ENCODE data around the gene TNIP2.
"Not testable (repeated sequence)": the region's sequence is repeated elsewhere in the genome, so short reads cannot be mapped to it uniquely, and the experiment has no call there.

Gene TNIP2

DNA sequence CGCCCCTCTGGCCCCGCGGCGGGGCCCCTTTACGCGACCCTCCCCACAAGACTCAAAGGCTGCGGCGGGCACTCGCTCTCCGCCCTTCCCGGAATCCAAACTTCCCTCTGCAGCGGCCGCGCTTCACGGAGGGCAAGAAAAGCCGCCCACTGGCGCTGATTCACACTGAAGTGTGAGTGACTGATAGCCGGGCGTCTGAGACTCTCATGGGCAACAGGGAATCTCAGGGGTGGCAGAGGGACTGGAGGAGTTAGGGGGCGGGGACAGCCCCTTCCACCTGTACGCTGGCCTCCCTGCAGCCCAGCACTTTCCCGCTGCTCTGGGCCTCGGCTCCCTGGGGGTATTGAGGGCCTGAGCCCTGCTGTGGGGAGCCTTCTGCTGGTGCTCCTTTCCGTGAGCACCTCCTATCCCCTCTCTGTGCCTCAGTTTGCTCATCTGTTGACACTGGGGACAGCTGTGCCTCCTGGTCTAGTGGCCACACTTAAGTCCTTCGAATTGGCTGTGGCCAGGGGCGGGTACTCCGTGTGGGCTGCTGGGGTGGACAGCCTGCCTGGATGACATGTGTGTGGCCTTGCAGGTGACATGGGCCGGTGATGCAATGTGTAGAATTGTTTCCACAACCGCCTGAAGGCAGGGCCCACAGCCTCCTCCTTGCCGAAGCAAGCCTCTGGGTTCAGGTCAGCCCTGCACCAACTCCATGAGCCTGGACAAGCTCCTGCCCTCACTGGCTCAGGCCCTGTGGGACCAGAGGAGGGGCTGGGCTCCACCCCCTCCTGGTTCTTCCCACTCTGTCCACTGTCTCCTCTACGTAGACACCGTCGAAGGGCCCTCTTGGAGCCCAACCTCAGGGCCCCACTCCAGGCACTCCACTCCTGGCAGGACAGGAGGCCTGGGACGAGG lies 37.7 kb upstream of the TNIP2 start:
- no peak for DNase-seq

DNA sequence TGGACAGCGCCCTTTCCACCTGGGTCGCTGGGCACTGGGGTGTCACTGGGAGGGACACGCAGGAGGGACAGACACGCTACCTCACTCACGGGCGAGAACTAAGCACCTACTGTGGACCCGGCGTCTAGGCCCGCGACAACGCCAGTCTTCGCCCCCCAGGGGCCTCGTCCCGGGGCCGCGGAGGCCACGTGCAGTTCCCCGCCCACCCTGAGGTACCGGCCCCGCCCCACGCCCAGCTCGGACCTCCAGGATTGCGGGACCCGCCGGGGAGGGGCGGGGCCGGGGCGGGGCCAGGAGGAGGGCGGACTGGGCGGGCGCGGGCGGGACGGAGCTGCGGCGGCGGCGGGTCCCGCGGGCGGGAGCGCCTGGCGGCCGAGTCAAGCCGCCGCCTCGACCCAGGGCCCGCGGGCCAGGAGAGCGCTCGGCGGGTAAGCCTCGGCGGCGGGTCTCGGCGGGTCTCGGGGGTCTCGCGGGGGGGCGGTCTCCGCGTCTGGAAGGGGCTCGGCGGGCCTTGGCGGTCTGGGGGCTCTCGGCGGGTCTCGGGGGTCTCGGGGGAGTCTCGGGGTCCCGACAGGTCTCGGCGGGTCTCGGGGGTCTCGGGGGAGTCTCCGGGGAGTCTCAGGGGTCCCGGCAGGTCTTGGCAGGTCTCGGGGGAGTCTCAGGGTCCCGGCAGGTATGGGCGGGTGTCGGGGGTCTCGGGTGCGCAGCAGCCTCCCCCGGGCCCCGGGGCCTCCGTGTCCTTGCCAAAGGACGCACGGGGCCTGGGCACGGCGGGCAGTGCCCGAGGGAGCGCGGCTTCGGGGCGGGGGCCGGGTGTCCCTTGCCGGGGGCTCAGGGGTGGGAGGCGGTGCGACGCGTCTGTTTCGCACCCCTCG lies 36.8 kb upstream of the TNIP2 start, which contains the start of gene SH3BP2:
Gene SH3BP2, plus strand, starts transcription at position 375 of the 875 bp plus-strand sequence. CDS start 27,533 bp downstream, outside the sequence.
- peak; percentile 60 for DNase-seq

DNA sequence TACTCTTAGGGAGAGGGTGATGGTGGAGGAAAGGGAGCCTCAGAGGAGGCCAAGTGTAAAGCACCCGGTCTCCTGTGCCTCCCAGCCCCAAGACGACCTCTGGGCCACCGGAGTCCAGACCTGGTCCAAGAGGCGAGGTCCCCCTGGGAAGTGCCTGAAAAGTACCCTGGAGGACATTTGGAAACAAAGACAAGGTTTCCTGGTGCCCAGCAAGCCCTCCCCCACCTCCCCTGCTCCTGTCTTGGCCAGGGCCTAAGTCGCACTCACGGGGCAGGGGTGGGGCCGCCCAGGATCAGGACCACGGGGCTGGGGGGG lies 36.2 kb upstream of the TNIP2 start:
- DNase-seq = no peak

DNA sequence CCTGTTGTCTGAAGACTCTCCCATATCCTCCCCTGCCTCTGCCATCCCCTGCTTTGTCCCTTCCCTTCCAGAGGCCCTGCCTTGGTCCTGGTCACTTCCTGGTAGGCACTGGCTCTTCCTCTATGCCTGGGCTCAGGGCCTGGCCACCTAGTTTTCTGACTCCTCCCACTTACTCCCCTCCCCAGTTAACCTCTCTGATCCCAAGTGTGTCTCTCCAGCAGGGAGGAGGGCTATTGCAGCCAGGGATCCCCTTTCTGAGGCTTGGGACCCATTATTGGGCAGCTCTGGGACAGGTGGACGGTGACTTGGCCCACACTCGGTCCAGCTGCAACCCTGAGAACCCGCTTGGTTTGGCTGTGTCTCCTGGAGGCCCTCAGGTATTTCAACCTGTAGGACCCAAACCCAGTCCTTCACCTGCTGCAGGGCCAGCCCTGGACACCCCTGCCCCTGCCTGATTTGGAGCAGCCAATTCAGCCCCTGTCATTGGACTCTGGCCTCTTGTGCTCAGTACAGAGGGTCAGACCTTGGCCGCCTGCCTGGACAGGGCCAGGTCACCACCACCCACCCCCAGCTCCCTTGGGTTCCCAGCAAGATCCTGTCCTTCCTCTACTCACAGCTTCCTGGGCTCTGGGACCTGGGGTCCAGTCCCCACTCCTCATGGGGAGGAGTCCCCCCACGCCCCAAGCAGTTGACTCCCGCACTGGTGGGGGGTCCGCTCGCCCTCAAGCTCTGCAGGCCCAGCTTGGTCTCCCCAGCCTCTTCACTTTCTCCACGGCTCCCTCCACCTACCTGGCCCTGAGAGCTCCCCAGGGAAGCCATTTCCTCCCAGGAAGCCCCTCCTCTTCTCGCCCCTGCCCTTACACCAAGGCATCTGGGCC lies 35.6 kb upstream of the TNIP2 start:
- DNase-seq = no peak

DNA sequence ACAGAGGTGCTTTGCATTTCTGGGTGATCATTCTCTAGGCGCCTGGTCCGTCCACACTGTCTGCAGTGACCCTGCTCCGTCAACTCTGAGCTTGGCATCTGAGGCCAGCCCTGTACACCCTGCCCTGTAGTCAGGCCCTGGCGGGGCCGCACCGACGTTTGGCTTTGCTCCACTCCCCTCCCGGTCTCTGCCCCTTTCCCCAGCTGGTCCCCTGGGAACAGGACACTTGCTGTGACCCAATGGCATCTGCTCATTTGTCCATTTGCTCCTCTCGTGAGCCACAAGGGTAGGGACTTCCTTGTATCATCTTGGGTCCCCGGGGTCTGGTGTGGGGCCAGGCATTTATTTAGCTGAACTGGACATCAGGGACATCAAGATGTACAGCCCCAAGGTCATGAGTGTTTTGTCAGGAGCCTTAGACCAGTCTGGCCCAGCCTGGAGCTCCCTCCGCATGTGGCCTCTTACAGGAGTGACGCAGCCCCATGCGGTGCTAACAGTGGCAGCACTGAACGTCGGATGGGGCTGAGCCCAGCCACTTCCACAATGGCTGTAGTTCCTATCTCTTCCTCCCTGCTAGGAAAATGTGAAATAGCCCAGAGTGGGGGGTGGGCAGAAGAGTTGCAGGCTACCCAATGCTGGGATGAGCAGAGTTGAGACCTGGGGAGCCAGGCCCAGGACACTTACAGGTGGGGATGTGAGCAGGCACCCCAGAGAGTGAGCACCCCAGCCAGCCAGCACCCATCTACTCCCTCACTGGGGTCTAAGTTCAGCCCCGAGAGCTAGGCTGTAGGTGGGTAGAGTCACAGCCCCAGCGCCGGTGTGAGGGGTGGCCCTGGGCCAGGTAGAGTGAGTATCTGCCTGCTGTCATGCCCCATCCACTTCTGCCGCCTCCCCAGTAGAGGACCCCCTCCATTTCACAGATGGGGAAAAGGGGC lies 34.7 kb upstream of the TNIP2 start:
- no peak for DNase-seq

DNA sequence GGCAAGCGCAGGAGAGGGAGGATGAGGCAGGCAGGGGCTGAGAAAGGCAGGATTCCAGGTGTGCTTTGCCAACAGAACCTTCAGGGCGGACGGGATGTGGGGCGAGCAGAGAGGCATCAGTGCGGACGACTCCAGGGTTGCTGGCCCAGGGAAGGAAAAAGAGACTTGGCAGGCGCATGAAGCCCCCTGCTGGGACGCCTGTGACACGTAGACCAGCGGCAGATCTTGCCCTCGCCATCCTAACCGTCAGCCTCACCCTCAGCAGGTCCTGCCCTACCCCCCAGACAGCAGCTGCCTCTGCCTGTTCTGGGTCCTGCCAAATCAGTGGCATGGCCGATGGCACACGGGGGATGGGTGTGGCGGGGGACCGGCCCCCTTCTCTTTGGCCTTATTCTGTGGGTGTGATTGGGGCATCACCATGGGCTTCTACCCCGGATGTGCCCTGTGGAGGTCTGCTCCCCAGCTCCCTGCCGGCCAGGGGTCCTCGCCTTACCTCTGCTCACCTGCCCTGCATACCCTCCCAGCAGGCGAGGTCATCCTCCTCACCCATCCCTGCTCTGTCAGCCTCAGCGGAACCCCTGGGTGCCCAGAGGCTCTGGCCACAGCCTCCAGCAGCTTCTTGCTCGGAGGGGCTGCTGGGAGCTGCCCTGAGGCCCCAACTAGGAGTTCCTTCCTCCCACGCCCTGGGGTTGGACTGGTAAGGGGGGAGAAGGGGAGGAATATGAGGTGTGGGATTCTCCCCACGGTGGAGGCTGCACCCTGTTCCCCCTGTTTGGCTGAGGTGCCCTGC lies 33.9 kb upstream of the TNIP2 start:
- DNase-seq = no peak

DNA sequence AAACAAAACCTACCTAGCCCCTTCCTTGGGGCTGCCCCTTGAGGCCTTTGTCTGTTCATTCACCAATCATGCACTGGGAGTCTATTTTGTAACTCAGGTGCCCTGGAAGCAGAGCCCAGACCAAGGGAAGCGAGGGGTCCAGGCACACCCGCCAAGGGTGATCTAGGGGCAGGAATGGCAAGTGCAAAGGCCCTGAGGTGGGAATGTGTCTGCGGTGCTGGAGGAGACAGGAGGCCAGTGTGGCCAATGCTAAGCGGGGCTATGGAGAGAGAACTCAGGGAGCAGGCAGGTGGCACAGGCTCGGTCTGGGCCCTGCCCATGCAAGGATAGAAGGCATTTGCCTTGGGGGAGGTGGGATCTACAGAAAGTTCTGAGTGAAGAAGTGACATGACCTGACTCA lies 33.2 kb upstream of the TNIP2 start:
- DNase-seq = no peak

DNA sequence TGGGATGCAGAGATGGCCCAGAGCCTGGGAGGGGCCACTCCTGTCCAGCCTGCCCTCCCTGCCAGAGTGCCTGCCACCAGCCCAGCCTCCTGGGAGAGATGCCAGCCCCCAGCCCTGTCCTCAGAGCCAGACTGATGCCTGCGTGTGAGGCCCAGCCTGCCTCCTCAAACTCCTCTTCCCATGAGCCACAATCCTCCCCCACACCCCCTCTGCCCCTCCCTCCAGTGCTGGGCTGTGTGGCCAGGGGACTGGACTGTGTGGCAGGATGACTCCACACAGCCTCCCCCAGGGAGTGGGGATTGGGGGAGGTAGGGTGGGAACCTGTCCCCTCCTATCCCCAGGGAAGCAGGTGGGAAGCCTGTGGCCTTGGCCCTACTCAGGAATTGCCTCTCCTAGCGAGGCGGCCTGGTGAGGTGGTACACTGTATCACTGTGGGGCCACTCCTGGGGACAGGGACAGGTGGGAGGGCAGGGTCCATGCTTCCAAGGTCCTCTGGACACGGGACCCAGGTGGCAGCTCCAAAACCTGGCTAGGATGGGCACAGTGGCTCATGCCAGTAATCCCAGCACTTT lies 32.5 kb upstream of the TNIP2 start:
- no peak for DNase-seq

DNA sequence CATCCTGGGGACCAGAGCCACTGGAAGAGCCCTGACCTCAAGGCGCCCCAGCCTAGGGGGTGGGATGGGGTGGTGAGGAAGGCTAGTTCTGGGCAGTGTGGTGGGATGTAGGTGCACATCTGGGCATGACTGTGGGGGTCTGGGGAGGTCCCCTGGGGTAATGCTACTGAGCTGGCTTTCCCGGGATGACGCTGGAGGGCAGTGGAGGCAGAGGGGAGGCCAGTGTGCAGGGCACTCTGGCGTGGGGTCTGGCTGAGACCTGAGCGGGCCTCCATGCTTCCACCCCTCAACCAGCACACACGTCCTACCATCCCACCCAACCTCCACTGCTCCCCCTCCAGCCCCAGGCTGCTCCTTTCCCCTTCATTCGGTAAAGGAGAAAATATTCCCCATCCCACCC lies 32.0 kb upstream of the TNIP2 start:
- DNase-seq = no peak

DNA sequence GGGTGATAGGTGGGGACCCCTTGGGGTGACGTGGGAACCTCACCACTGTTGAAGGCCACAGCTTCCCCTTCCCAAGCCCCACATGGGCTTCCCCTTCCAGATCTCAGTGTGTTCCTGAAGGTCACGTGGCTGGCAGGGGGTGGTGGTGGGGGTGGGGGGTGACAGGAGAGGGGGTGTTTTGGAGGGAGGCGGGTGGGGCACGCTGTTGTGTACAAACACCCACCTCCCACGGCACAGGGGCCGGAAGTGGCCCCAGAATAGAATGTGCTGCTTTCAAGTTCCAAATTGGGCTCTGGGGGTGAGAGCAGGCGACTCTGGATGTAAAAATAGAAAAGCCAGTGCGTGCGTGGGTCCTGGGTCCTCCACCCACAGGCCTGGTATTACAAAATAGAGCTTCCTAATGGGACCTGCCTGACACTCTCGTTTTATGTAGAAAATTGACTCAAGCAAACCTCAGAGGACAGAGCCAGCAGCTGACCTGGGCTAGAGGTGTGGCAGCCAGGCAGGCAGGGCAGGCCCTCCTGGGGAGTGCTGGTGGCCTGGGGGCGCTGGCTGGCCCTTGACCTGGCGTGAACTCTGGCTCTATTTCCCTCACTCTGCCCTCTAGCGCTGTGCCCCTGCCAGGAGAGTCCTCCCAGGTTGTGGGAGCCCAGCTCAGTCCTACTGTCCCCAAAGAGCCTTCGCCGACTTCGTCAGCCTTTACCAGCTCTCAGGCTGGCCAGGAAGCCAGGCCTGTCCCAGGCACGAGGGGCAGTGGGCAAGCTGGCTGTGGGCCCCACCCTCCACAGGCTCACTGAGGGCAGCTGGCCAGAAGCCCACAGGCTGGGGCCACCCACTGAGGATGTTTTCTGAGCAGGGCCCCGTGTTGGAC lies 31.3 kb upstream of the TNIP2 start:
- no peak for DNase-seq

DNA sequence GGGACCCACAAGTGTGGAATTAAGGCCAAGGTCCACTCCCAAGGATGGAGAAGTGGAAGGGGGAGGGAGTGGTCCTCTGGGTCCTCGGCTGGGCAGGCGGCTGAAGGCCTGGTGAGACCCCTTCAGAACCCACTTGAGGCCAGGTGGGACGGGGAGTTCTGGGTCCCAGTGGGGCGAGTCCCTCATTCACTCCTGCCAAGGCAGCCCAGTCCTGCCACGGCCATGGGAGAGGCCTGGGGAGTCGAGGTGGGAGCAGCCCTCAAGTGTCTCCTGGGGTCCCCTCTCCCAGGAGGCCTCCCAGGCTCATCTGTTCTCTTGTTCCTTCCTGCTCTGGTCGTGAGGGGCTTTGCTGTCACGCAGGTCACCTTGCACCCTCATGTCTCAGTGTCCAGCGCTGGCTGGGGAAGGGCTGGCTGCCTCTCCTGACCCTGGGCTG lies 30.7 kb upstream of the TNIP2 start:
- DNase-seq = no peak

DNA sequence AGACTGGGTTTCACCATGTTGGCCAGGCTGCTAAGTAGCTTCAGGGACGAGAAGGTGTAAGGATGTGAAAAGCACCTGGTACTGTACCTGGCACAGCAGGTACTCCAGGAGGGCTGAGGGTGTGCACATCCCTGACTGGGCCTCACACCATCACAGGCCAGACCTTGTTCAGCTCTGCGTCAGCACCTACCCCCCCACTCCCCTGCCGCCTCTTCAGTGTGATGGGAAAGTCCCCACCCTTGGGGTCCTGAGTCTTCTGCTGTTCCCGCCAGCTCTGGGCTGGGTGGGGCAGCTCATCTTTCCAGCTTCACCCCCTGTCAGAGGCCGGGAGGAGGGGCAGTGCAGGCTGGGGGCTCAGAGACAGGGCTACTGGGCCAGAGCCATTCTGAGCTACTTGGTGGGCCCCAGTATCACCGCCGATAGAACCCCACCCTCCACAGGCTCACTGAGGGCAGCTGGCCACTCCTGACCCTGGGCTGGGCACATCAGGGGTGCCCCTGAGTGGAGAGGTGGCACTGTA lies 30.1 kb upstream of the TNIP2 start:
- DNase-seq = no peak

DNA sequence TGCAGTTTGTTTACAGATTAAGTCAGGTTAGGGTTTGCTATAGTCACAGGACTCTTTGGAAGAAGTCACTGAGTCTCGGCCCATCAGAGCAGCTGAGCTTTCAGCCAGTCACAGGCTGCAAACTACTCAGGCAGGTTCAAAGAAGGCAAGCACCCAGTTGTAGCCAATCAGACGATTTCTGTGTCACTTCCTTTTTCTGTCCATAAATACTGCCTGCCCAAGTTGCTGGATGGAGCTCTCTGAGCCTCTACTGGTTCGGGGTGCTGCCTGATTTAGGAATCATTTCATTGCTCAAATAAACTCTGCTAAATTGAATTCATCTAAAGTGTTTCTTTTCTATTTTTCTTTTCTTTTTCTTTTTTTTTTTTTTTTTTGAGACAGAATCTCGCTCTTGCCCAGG lies 29.5 kb upstream of the TNIP2 start:
- DNase-seq = no peak

DNA sequence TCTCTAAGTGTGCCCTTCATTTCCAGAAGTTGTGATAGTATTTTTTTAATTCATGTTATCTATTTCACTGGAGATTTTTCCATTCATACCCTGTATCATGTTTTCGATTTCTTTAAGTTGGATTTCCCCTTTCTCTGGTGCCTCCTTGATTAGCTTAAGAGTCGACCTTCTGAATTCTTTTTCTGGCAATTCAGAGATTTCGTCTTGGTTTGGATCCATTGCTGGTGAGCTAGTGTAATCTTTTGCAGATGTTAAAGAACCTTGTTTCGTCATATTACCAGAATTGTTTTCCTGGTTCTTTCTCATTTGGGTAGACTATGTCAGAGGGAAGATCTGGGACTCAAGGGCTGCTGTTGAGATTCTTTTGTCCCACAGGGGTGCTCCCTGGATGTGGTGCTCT lies 27.7 kb upstream of the TNIP2 start:
- DNase-seq = no peak

DNA sequence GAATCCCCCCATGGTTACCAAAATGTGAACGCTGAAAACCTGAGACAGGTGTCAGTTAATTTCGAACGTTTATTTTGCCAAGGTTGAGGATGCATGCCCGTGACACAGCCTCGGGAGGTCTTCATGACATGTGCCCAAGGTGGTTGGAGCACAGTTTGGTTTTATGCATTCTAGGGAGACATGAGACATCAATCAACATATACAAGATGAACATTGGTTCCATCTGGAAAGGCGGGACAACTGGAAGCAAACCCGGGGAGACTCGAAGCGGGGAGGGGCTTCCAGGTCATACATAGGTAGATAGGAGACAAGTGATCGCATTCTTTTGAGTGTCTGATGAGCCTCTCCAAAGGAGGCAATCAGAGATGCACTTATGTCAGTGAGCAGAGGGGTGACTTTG lies 25.8 kb upstream of the TNIP2 start:
- DNase-seq = no peak

DNA sequence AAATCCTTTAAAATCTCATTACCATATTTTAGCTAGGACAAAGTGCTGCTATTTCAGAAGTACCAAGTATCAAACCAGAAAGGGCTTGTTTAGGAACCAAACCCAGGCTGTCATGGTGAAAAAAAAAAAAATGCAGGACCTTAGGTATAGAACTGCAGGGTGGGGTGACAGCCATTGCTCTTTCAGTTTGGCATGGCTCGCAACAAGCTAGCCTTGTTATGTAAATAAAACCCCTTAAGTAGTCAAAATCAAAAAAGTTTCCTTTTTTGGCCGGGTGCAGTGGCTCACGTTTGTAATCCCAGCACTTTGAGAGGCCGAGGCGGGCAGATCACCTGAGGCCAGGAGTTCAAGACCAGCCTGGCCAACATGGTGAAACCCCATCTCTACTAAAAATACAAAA lies 24.5 kb upstream of the TNIP2 start:
- DNase-seq = not testable (repeated sequence)

DNA sequence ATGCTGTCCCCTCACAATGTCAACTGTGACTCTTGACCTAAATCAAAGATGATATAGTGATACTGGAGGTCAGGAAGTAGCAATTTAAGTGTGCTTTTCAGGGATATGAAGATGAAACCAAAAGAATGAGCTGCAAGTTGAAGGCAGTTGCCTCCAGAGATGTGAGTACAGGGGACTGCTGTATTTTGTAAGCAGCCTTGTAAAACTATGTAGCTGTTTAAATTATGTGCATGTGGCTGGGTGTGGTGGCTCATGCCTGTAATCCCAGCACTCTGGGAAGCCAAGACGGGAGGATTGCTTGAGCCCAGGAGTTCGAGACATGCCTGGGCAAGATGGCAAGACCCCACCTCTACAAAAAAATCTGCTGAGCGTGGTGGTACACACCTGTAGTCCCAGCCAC lies 15.1 kb upstream of the TNIP2 start:
- DNase-seq = no peak

DNA sequence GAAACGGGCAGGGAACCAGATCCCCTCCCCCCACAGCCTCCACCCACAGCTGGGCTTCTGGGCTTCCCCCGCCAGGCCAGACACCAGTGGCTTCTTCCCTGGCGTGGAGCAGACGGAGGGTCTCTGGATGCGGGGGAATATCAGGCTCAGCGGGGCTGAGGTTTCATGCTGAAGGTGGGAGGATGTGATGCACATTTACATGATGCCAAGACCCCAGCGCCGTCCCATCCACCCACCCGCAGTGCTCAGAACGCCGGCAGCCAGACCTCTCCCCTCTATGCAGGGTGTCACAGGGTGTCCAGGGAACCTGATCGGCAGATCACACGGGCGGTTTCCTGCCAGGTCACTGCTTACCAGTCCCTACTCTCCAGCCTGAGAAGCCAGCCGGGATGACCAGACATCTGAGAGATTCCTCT lies 12.8 kb upstream of the TNIP2 start:
- DNase-seq = no peak

DNA sequence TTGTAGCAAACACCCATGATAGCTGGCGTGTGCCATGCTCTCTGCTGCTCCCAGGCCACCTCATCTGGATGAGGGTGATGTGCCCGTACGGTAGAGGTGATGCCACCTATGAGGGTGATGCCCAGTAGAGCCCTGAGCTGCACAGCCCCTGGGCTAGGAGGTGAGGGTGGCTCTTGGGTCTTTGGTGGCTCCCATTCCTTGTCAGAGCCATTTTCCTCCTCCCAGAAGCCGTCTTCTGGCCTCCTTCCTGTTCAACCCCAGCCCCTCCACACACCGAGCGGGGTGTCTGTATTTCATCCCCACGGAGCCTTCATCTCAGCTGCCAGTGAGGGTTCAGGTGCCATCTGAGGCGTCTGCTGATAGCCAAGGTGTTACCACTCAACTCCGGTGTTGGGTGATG lies 12.0 kb upstream of the TNIP2 start:
- no peak for DNase-seq
